ENCODE results near the gene RHOU. TPM values are rescaled to one million over a fixed set of nuclear protein-coding genes. Genes with fewer than 3 reads are reported as not detected.

The RHOU gene
- total and polyA plus RNA-seq, 10 of the 15 experiments (the other 5 are each of a cell fraction or from before 2014, with no cell fraction given) = not detected

- TF ChIP-seq FOS (IDR thresholded peaks at IDR 0.05; ENCODE audit: borderline replicate concordance, extremely low read depth, insufficient read length) = no peak
- TF ChIP-seq RUNX3 (IDR thresholded peaks at IDR 0.05; ENCODE audit: low read length) = no peak
- TF ChIP-seq SUPT20H (IDR thresholded peaks at IDR 0.05; ENCODE audit: borderline replicate concordance, control insufficient read depth, low read depth, low read length) = no peak
- no peak for TF ChIP-seq ATF3 (IDR thresholded peaks at IDR 0.05; ENCODE audit: borderline replicate concordance, extremely low read depth, low read depth, low read length)
- no peak for TF ChIP-seq EP300 (IDR thresholded peaks at IDR 0.05; ENCODE audit: borderline replicate concordance in 1 of 2, control insufficient read depth in 1 of 2, low read depth in 2 of 2, low read length in 2 of 2)
- TF ChIP-seq RBBP5 (conservative IDR thresholded peaks at IDR 0.05) = no peak
- no peak for TF ChIP-seq TAF1 (IDR thresholded peaks at IDR 0.05; ENCODE audit: borderline replicate concordance, low read depth, low read length)
- no peak for TF ChIP-seq HSF1 (IDR thresholded peaks at IDR 0.05; ENCODE audit: low read depth, low read length)
- TF ChIP-seq ZNF622 (IDR thresholded peaks at IDR 0.05) = no peak
- TF ChIP-seq YBX1 (IDR thresholded peaks at IDR 0.05) = no peak
- TF ChIP-seq BACH1 (IDR thresholded peaks at IDR 0.05; ENCODE audit: borderline replicate concordance) = no peak
- TF ChIP-seq ZBED1 (IDR thresholded peaks at IDR 0.05; ENCODE audit: borderline replicate concordance) = no peak
- no peak for TF ChIP-seq POU2F2 (IDR thresholded peaks at IDR 0.05; ENCODE audit: borderline replicate concordance, low read depth, low read length)
- no peak for TF ChIP-seq JUNB (IDR thresholded peaks at IDR 0.05)
- no peak for TF ChIP-seq PML (IDR thresholded peaks at IDR 0.05; ENCODE audit: low read length)
- no peak for TF ChIP-seq MYB (IDR thresholded peaks at IDR 0.05; ENCODE audit: borderline replicate concordance, low read depth, low read length)
- no peak for TF ChIP-seq ZNF217 (IDR thresholded peaks at IDR 0.05)
- TF ChIP-seq LARP7 (IDR thresholded peaks at IDR 0.05) = no peak
- no peak for TF ChIP-seq NFIC (IDR thresholded peaks at IDR 0.05; ENCODE audit: low read depth, low read length)
- 8% methylated on average over 6 of the region's 6 CpGs for WGBS (ENCODE audit: insufficient coverage, insufficient replicate concordance, low lambda C conversion rate, missing lambda C conversion rate)
- H4K20me1 ChIP-seq (ENCODE audit: control insufficient read depth, insufficient read depth) = no peaks in the 10 kb centered on the region
- H3K4me2 ChIP-seq (ENCODE audit: control insufficient read depth, insufficient read depth) = no peak overlapping the region
- H3K79me2 ChIP-seq (ENCODE audit: control insufficient read depth, insufficient read depth, low read length) = no peaks in the 10 kb centered on the region
- H3K4me1 ChIP-seq (ENCODE audit: control insufficient read depth, insufficient read depth, low read length) = no peaks in the 10 kb centered on the region
- H3K9me3 ChIP-seq (replicated peaks; ENCODE audit: control insufficient read depth, insufficient read depth, low read length) = no peaks in the 10 kb centered on the region
- no TSS peak for BruUV-seq (replicated peaks)
- no peak overlapping the region for H2AFZ ChIP-seq (ENCODE audit: control insufficient read depth, low read depth, low read length)
- CTCF ChIA-PET = no interaction called here
- peaks cover 0 to 6% of the 10 kb centered on the region in 2 experiments; a peak in 1 of 4 replicates for H3K27me3 ChIP-seq (replicated peaks in 1 of 2; ENCODE audit: control insufficient read depth in 2 of 2, insufficient read depth in 2 of 2, low read length in 1 of 2)
- no peak for DNase-seq (ENCODE audit: low read depth, low spot score)
- in situ Hi-C loops (cut with MboI) (no loop called here), intact Hi-C loops (cut with micrococcal nuclease; ENCODE audit: unreplicated experiment) (no loop called here)
- no peak for FAIRE-seq
- no peak overlapping the region for H3K9ac ChIP-seq (ENCODE audit: control insufficient read depth, insufficient read depth, low read length)
- SMC1A ChIA-PET (ENCODE audit: uncharacterized antibody, unreplicated experiment) = interaction anchor here (0.8 kb wide), 1 partner anchor 1472 kb away, joined by 3 read pairs; no protein-coding TSS in a partner anchor
- POLR2A ChIA-PET = no interaction called here
- RAD21 ChIA-PET (ENCODE audit: unreplicated experiment) = no interaction called here
- no peaks in the 10 kb centered on the region for H3K36me3 ChIP-seq (ENCODE audit: control insufficient read depth in 2 of 2, insufficient read depth in 2 of 2, low read length in 1 of 2)
- H3K4me3 ChIP-seq = no peak overlapping the region
- ATAC-seq = no peak
- H3K27ac ChIP-seq (ENCODE audit: control insufficient read depth, insufficient read depth) = no peak overlapping the region
Observed at GRCh38 chr1:228753786-228754360, 18.6 kb downstream of the RHOU start.

Data from GM12878 (cell line).